IMR-90 (cell line): ENCODE measurements around the gene MAPK10. TPM values are rescaled to one million over a fixed set of nuclear protein-coding genes. Genes with fewer than 3 reads are reported as not detected.

Experiments used
- ATAC-seq: fragments of 200-7000 bp; cut with Tn5 transposase; 2 replicates; pipeline ENCODE4 v1.9.1; 2020; ENCODE audit warnings: low read depth, mild to moderate bottlenecking, moderate library complexity
- BruUV-seq: library from RNA; stranded (reverse); fragments of 400-500 nt; replicated peaks from 2 replicates; lab custom pipeline; 2021; lab: Mats Ljungman, UMichigan
- CTCF ChIA-PET: fragments of 300-600 bp; formaldehyde crosslinking; extraction: SDS; loops from one replicate; lab custom pipeline; 2021; ENCODE audit warnings: antibody characterized with exemption; lab: Yijun Ruan, JAX
- POLR2A ChIA-PET: fragments of 300-600 bp; sonication (Branson Sonifier 250); formaldehyde crosslinking; loops from one replicate; lab custom pipeline; 2022; ENCODE audit warnings: antibody characterized with exemption; ENCODE audit not compliant: unreplicated experiment; lab: Charles Lee
- DNase-seq: peaks from one replicate; pipeline ENCODE4 v3.0.0; 2013
- H2AFZ ChIP-seq: replicated peaks from 2 replicates; pipeline ENCODE3; 2013; ENCODE audit warnings: low read length, mild to moderate bottlenecking; ENCODE audit not compliant: poor library complexity
- H2AK5ac ChIP-seq: 2 replicates; pipeline ENCODE4 v1.6.1; 2013; ENCODE audit warnings: low read depth, low read length, inconsistent platforms
- H2AK9ac ChIP-seq: replicated peaks from 2 replicates; pipeline ENCODE3; 2013; ENCODE audit warnings: mild to moderate bottlenecking, low read depth, low read length, moderate library complexity; ENCODE audit not compliant: poor library complexity
- H2BK120ac ChIP-seq: 2 replicates; pipeline ENCODE4 v1.6.1; 2013; ENCODE audit warnings: low read depth, low read length, inconsistent platforms
- H2BK15ac ChIP-seq: 3 replicates; pipeline ENCODE4 v1.6.1; 2013; ENCODE audit warnings: low read depth, low read length, inconsistent platforms
- H2BK20ac ChIP-seq: 2 replicates; pipeline ENCODE4 v1.6.1; 2013; ENCODE audit warnings: low read depth, mild to moderate bottlenecking, inconsistent platforms, low read length, moderate library complexity
- H2BK5ac ChIP-seq: 2 replicates; pipeline ENCODE4 v1.6.1; 2013; ENCODE audit warnings: mild to moderate bottlenecking, low read depth, low read length, inconsistent platforms; ENCODE audit not compliant: poor library complexity, severe bottlenecking
- H3K14ac ChIP-seq: replicated peaks from 2 replicates; pipeline ENCODE4 v1.6.1; 2013; ENCODE audit warnings: low read depth, low read length, inconsistent platforms
- H3K18ac ChIP-seq: 2 replicates; pipeline ENCODE4 v1.6.1; 2013; ENCODE audit warnings: low read depth, low read length, control low read depth
- H3K23ac ChIP-seq: 2 replicates; pipeline ENCODE4 v1.6.1; 2013; ENCODE audit warnings: low read depth, low read length, inconsistent platforms
- H3K27ac ChIP-seq: 2 replicates; pipeline ENCODE4 v1.5.1; 2013; ENCODE audit warnings: mild to moderate bottlenecking, control low read depth, low read length; ENCODE audit not compliant: insufficient read depth
- H3K27me3 ChIP-seq: 2 replicates; pipeline ENCODE4 v1.6.1; 2013; ENCODE audit warnings: low read length; ENCODE audit not compliant: control insufficient read depth, insufficient read depth
- H3K36me3 ChIP-seq: 2 replicates; pipeline ENCODE4 v1.6.1; 2013; ENCODE audit warnings: low read length, mixed read lengths; ENCODE audit not compliant: control insufficient read depth, insufficient read depth
- H3K4ac ChIP-seq: 2 replicates; pipeline ENCODE4 v1.6.1; 2013; ENCODE audit warnings: low read depth, low read length, inconsistent platforms
- H3K4me1 ChIP-seq: 2 replicates; pipeline ENCODE4 v1.6.1; 2013; ENCODE audit warnings: low read length, mixed read lengths; ENCODE audit not compliant: control insufficient read depth, insufficient read depth
- H3K4me2 ChIP-seq: 2 replicates; pipeline ENCODE4 v1.6.1; 2013; ENCODE audit warnings: low read depth, mild to moderate bottlenecking, control low read depth, low read length, moderate library complexity
- H3K4me3 ChIP-seq: 2 replicates; pipeline ENCODE4 v1.5.1; 2013; ENCODE audit warnings: low read depth, mild to moderate bottlenecking, control low read depth, low read length, moderate library complexity; ENCODE audit not compliant: insufficient read depth
- H3K56ac ChIP-seq: 2 replicates; pipeline ENCODE4 v1.6.1; 2013; ENCODE audit warnings: low read length, inconsistent platforms; ENCODE audit not compliant: insufficient read depth; ENCODE audit errors: extremely low read depth
- H3K79me1 ChIP-seq, 2 experiments: 2 replicates each; pipeline ENCODE4 v1.6.1; 2013; ENCODE audit warnings: low read length in 2 of 2, inconsistent platforms in 1 of 2, low read depth in 1 of 2
- H3K9ac ChIP-seq: 2 replicates; pipeline ENCODE4 v1.6.1; 2013; ENCODE audit warnings: low read depth, low read length, control low read depth
- H3K9me1 ChIP-seq: 2 replicates; pipeline ENCODE4 v1.6.1; 2013; ENCODE audit warnings: low read length, inconsistent platforms; ENCODE audit not compliant: insufficient read depth
- H3K9me3 ChIP-seq: 2 replicates; pipeline ENCODE4 v1.6.1; 2013; ENCODE audit warnings: low read length; ENCODE audit not compliant: control insufficient read depth, insufficient read depth
- H4K20me1 ChIP-seq: 2 replicates; pipeline ENCODE4 v1.6.1; 2013; ENCODE audit warnings: low read length, inconsistent platforms; ENCODE audit not compliant: insufficient read depth
- H4K5ac ChIP-seq: 2 replicates; pipeline ENCODE4 v1.6.1; 2013; ENCODE audit warnings: mild to moderate bottlenecking, low read depth, low read length, control low read depth
- H4K8ac ChIP-seq, 2 experiments: 2 replicates each; pipeline ENCODE4 v1.6.1; 2013; ENCODE audit warnings: low read depth in 2 of 2, low read length in 2 of 2, control low read depth in 1 of 2, inconsistent platforms in 1 of 2
- H4K91ac ChIP-seq: 2 replicates; pipeline ENCODE4 v1.6.1; 2013; ENCODE audit warnings: low read depth, low read length, inconsistent platforms; ENCODE audit not compliant: insufficient read depth
- FOS ChIP-seq: fragments of 150-350 bp; IDR thresholded peaks from 2 replicates; pipeline ENCODE4 v1.6.1; 2016; ENCODE audit warnings: low read depth, low read length
- NFE2L2 ChIP-seq: fragments of 150-350 bp; IDR thresholded peaks from 2 replicates; pipeline ENCODE4 v1.6.1; 2016; ENCODE audit warnings: low read depth, mild to moderate bottlenecking, low read length
- POLR2A ChIP-seq: IDR thresholded peaks from 2 replicates; pipeline ENCODE4 v1.6.1; 2012; ENCODE audit warnings: mild to moderate bottlenecking, low read depth, low read length
- WGBS, 2 experiments: methylation state at CpG; one replicate each; pipeline versions ENCODE4 v1.1.5 to v1.1.7; 2013; ENCODE audit warnings: missing lambda C conversion rate in 2 of 2; ENCODE audit not compliant: insufficient read length in 1 of 2; ENCODE audit errors: extremely low coverage in 2 of 2; 5-methylcytosine and 5-hydroxymethylcytosine counted together
- dilution Hi-C: fragments of 300-500 bp; cut with HindIII; formaldehyde crosslinking; loops from one replicate; pipeline ENCODE4 v1.14.3; 2018; ENCODE audit warnings: low sequenced_read_pairs; ENCODE audit not compliant: unreplicated experiment
- in situ Hi-C: fragments of 300-500 bp; cut with MboI; formaldehyde crosslinking; loops from 3 replicates; pipeline ENCODE4 v1.14.3; 2019; ENCODE audit warnings: low sequenced_read_pairs, inconsistent platforms, mixed read lengths
- intact Hi-C: fragments of 100-400 bp; cut with micrococcal nuclease; formaldehyde crosslinking; loops from 2 replicates; pipeline ENCODE4 v1.10.0; 2022
- polyA plus RNA-seq, 3 experiments: library from polyadenylated mRNA; depleted of rRNA; stranded (reverse); fragments of >200 nt; gene quantifications; 2 replicates each; pipeline ENCODE4 v1.2.3, GENCODE V29; 2012; ENCODE audit warnings: low replicate concordance in 1 of 3
- total RNA-seq: library from RNA; depleted of rRNA; stranded (reverse); fragments of >200 nt; gene quantifications from 2 replicates; pipeline ENCODE4 v1.2.3, GENCODE V29; 2012

The MAPK10 gene
- total and polyA plus RNA-seq, 2 of the 4 experiments (the other 2 are of a cell fraction), result 2.8 to 6.5 TPM

- no peaks in the 10 kb centered on the region; the same call in 1 of the 2 replicates for H3K4me1 ChIP-seq
- H4K91ac ChIP-seq, result no peak overlapping the region
- H3K27ac ChIP-seq, result no peak overlapping the region
- in situ Hi-C loops, result no loop called here
- H4K20me1 ChIP-seq, result no peaks in the 10 kb centered on the region
- H2BK5ac ChIP-seq, result no peak overlapping the region
- no peak overlapping the region for H3K4me3 ChIP-seq
- H3K9me1 ChIP-seq, result no peaks in the 10 kb centered on the region
- H2AK9ac ChIP-seq, result no peak overlapping the region
- H2BK120ac ChIP-seq, result no peak overlapping the region
- H2BK15ac ChIP-seq, result no peak overlapping the region
- H2AK5ac ChIP-seq, result no peak overlapping the region
- ATAC-seq (no peak), DNase-seq (no peak)
- no peak overlapping the region for H3K9ac ChIP-seq
- H3K4ac ChIP-seq, result no peak overlapping the region
- H3K79me1 ChIP-seq, result no peaks in the 10 kb centered on the region
- H4K5ac ChIP-seq, result no peak overlapping the region
- H3K27me3 ChIP-seq, result no peaks in the 10 kb centered on the region
- intact Hi-C loops, result no loop called here
- H2BK20ac ChIP-seq, result no peak overlapping the region
- ChIA-PET CTCF (no interaction called here), POLR2A (no interaction called here)
- no peak overlapping the region for H4K8ac ChIP-seq
- TF ChIP-seq FOS, result no peak
- TF ChIP-seq NFE2L2, result no peak
- no peak for TF ChIP-seq POLR2A
- dilution Hi-C loops, result no loop called here
- no peaks in the 10 kb centered on the region for H3K9me3 ChIP-seq
- no peaks in the 10 kb centered on the region for H3K36me3 ChIP-seq
- no peak overlapping the region for H3K23ac ChIP-seq
- H3K4me2 ChIP-seq, result no peak overlapping the region
- no peak overlapping the region for H3K18ac ChIP-seq
- WGBS, 2 experiments, result 71% methylated on average over 1 of the region's 3 CpGs; no CpG with 5 or more reads in 1 of the 2 experiments
- no peak overlapping the region for H2AFZ ChIP-seq
- H3K56ac ChIP-seq, result no peak overlapping the region
- no TSS peak for BruUV-seq
- no peak overlapping the region for H3K14ac ChIP-seq
Observed at GRCh38 chr4:86344127-86344526, 15.7 kb downstream of the MAPK10 start.
